NCI-H526 treated with DMSO at 0.1 percent for 48 hours (cell line): ENCODE data around the gene FN3K.
A peak's percentile ranks its signal among the peaks of the same experiment; 100 is the strongest.

Source experiments
- DNase-seq: peaks from one replicate; lab custom pipeline; 2025; lab: John Stamatoyannopoulos, UW

Gene FN3K

GRCh38 chr17:82734987-82735866, at the start of gene FN3K:
Gene FN3K (plus strand): TSS chr17:82735615. CDS start chr17:82735637, 22 bp downstream.
- DNase-seq = peak; percentile 45

DNA sequence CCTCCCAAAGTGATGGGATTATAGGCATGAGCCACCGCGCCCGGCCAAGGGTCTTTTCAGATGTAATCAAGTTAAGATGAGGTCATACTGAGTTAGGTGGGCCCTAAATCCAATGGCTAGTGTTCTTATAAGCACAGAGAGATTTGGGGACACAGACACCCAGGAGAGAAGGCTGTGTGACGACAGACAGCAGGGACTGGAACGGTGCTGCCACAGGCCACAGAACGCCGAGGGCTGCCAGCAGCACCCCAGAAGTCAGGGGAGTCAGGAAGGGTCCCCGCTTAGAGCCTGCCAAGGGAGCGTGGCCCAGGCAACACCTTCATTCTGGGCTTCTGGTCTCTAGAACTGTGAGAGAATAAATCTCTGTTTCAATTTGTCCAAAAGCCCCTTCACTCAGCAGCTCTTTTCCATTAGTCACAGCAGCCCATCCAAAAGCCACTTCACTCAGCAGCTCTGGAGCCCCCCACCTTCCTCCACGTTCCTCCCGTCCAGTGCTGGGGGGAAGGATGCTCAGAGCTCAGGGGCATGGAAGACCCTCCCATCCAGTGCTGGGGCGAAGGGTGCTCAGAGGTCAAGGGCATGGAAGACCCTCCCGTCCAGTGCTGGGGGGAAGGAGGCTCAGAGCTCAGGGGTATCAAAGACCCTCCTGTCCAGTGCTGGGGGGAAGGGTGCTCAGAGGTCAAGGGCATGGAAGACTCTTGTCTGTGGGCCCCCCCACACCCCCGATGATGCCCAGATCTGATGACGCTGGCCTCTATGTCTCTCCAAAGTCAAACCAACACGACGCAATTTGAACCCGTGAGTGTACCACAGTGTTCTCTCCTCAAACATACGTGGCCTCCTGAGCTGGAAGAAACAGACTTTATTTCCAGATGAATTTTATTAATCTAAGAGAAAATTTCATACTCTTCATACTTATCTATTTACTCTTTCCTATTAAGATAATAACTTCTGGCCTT, 48.8 kb upstream of the FN3K start:
- DNase-seq = no peak

GRCh38 chr17:82687375-82687861, 48.0 kb upstream of the FN3K start:
- no peak for DNase-seq

- no peak for DNase-seq
Measured at GRCh38 chr17:82687871-82688270, 47.5 kb upstream of the FN3K start.

DNA sequence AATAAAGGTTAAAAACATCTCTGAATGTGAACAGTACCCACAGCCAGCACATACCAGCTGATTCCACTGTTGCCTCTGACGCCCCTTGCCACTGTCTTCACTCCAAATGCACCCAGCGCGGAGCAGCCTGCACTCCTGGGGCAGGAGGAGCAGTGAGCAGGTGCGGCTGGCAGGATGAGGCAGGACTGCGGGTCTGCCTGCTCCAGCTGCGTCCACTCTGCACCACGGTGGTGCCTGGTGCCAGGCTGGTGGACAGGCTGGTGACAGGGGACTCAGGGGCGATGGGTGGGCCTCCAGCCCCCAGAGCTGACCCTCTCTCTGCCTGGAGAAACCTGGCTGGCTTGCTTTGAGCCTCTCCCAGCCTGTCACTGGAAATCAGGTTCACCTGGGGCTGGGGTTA, 46.3 kb upstream of the FN3K start:
- no peak for DNase-seq

DNA sequence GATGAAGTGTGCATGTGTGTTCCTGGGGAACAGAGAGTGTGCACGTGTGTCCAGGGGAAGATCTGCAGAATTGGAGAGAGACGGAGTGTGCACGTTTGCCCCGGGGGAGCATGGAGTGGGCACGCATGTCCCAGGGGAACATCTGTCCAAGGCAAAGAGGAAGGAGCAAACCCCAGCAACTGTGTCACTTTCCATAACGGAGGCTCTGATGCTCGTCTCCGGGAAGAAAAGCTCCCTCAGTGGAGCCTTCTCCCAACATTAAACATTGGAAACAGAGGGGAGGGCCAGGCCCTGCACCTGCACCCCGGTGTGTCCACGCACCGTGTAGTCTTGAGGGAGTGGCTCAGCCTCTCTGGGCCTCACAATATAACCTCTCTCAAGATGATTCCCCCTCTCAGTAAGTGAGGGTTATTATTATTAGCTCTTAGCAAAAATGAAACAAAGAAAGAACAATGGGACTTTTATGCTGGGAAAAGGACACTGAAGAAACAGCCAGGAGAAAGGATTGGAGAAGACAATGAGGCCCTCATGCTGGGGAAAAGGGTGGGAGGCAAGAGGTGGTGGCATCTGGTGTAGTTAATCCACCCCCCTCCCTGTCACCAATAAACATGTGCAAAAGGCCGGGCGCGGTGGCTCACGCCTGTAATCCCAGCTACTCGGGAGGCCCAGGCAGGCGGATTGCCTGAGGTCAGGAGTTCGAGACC, 44.5 kb upstream of the FN3K start:
- DNase-seq = no peak

DNA sequence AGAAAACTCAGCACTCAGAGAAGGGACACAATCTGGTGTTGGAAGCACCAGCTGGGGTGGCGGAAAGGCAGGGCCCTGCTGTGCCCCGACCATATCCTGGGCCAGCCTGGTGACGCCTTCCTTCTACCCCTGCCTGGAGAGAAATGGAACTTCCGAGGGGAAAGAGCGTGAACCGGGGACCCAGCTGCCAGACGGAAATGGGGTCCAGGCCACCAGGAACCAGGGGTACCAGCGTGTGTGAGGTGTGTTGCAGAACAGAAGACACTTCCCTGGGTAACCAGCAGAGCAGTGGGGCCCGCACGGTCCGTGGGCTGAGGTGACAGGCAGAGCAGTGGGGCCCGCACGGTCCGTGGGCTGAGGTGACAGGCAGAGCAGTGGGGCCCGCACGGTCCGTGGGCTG, 43.7 kb upstream of the FN3K start:
- DNase-seq = no peak

GRCh38 chr17:82692268-82692667, 43.1 kb upstream of the FN3K start:
- DNase-seq = no peak

DNA sequence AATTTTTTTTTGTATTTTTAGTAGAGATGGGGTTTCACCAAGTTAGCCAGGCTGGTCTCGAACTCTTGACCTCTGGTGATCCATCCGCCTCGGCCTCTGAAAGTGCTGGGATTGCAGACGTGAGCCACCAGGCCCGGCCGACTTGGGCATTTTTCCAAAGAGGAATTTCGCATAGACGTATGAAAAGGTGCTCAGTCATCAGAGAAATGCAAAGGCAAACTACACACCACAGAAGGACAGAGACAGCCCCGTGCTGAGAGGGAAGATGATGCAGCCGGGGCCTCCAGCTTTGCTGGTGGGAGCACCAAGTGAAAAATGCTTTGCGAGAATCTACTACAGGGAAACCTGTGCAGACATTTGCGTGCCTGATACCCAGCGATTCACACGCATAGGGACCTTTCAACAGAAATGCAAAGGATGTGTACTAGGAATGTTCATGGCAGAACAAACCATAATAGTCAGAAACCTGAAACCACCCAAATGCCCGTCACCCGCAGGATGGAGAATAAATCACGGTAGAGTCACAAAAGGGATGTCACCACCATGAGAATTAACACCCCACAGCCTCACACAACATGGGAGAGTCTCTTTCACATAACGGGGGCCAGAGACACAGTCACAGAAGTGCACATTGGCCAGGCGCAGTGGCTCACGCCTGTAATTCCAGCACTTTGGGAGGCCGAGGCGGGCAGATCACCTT, 42.1 kb upstream of the FN3K start:
- DNase-seq = no peak

DNA sequence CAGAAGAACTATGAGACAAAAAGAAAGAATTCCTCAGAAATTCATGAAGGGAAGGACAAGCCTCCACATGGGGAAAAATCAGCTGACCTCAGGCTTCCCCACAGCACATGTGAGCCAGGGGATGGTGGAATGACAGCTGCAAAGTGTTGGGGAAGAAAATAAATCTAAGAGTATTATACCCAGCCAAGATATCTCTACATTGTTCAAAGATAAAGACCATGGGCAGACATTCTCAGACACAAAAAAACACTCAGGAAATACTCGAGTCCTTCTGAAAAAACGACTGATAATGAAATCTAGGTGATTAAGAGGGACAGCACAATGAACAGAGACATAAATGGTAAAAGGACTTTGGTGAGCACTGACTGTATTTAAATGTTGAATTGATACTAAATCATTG, 40.8 kb upstream of the FN3K start:
- no peak for DNase-seq

DNA sequence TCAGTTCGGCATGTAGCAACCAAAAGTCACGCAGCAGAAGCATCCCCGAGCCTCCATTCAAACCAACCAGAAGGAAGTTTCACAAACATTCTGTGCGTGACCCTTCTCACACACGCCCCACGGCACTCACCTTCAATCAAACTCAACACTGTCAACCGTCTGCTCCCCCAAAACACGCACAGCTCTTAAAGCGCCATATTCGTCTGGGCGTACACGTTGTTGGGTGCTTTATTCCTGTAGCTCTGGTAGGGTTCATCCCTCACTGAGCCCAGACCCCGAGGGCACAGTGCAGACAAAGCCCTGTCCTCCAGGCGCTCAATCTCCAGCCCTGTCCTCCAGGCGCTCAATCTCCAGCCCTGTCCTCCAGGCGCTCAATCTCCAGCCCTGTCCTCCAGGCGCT, 39.2 kb upstream of the FN3K start:
- DNase-seq = no peak

- DNase-seq = no peak
Measured at GRCh38 chr17:82696916-82697807, 38.3 kb upstream of the FN3K start.

GRCh38 chr17:82697808-82698064, 37.7 kb upstream of the FN3K start:
- DNase-seq = no peak

- DNase-seq = peak; percentile 97
Measured at GRCh38 chr17:82698065-82698973, 37.1 kb upstream of the FN3K start, which contains the start of gene RAB40B. Gene RAB40B (minus strand): TSS chr17:82698698. CDS start chr17:82698596, 102 bp downstream.

- DNase-seq = no peak
Measured at GRCh38 chr17:82698974-82699442, 36.4 kb upstream of the FN3K start.

DNA sequence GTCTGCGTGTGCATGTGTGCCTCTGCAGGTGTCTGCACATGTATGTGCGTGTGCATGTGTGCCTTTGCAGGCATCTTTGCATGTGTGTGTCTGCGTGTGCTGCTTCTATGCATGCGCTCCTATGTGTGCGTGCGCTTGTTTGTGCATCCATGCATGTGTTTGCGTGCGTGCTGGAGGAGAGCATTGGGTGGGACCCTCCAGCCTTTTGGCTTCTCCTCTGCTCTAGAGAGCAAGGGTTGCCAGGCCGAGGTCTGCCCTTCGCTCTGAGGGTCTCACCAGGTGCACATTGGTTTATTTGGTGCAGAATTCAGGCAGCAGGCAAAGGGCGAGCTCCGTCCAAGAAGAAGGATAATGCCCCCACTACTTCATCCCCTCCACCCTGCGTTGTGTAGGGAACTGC, 35.9 kb upstream of the FN3K start:
- no peak for DNase-seq

DNA sequence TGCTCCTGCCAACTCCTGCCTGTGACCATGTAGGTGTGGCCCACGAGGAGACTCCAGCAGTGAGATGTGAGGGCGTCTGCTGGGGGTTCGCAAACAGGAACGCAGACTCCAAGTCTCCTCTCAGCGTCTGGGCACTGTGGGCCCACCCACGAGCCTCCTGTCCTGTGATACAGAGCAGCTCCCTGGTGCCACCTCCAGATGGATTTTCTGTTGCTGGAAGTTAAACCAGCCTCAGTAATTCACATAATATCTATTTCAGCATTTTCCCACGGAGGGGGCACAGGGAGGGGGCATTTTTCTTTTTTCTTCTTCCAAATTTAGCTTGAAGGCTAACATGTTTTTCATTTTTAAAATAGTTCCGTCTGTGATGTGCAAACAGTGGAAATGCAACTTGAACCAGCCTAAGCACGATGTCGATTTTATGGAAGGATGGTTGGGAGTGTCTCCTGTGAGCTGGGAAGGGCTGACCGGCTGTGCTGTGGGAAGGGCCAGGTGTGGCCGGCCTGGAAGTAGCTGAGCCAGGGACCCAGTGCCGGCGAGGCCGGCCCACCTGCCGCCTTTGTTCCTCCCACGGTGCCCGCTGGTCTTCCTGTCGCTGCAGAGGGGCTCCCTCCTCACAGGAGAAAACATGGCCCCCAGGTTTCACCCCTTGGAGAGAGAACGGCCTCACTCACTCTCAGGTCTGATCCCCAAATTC, 33.0 kb upstream of the FN3K start:
- no peak for DNase-seq

DNA sequence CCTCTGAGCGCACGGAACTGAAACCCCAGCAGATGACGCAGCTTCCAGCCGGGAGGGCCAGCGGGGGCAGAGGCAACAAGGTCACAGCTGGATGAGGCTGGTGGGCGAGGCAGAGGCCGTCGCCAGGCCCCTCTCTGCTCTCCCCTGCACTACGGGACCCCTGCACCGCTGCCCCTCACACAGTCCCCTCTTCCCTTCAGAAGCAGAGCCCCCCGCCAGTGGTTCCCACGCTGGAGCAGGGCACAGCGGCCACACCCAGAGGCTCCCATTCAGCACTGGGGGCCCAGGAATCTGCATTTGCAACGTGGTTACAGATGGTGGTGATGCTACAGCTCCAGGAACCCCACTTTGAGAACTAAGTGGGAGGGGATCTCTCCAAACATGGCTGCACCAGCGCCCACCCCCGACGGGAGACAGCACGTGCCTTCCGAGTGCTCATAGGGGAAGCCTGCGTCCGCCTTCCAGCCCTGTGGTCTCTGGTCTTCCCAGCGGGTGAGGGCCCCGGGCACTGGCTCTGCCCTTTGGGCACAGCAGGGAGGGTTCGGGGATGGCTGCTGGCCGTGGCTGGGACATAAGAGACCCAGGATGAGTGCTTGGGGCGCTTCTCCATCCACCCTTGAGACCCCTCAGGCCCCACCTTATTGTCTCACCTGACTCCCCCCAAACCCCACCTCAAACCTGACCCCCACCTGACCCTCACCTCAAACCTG, 32.2 kb upstream of the FN3K start:
- DNase-seq = no peak
